ENCODE data around the gene ATP5PD.

Gene ATP5PD

GRCh38 chr17:74994440-74994839, 52.3 kb downstream of the ATP5PD start:
- DNase-seq (ENCODE audit: low read depth) = no peak

GRCh38 chr17:74992223-74992622, 54.5 kb downstream of the ATP5PD start:
- no peak for DNase-seq (ENCODE audit: low read depth)

GRCh38 chr17:74990581-74991105, 56.1 kb downstream of the ATP5PD start:
- DNase-seq (ENCODE audit: low read depth) = no peak
